Measurements from ENCODE around the gene SSH3.

DNA sequence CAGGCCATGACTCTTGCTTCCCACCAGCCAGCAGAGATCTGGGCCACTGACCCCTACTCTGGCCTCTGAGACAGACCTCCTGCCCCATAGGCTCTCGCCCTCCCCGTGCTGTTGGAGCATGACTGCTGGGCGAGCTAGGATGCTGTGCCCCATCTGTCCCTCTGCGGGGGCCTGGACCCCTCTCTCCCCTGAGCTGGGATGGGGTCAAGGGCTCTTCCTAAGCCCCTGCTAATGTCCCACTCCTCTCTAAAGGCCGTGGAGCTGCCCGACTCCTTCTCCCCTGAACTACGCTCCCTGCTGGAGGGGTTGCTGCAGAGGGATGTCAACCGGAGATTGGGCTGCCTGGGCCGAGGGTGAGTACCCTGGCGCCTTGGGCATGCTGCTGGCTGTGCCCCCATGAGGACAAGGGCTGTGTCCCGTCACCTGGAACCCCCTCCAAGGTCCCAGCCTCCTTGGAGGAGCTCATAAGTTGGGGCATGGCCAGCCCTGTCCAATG is 20.4 kb upstream of the SSH3 start:
- TF ChIP-seq, protein P1, sequence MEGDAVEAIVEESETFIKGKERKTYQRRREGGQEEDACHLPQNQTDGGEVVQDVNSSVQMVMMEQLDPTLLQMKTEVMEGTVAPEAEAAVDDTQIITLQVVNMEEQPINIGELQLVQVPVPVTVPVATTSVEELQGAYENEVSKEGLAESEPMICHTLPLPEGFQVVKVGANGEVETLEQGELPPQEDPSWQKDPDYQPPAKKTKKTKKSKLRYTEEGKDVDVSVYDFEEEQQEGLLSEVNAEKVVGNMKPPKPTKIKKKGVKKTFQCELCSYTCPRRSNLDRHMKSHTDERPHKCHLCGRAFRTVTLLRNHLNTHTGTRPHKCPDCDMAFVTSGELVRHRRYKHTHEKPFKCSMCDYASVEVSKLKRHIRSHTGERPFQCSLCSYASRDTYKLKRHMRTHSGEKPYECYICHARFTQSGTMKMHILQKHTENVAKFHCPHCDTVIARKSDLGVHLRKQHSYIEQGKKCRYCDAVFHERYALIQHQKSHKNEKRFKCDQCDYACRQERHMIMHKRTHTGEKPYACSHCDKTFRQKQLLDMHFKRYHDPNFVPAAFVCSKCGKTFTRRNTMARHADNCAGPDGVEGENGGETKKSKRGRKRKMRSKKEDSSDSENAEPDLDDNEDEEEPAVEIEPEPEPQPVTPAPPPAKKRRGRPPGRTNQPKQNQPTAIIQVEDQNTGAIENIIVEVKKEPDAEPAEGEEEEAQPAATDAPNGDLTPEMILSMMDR (conservative IDR thresholded peaks at IDR 0.05 in 1 of 2, IDR thresholded peaks at IDR 0.05 in 1 of 2; ENCODE audit: low read depth in 1 of 2, low read length in 2 of 2): no peak
- TF ChIP-seq EZH2 (IDR thresholded peaks at IDR 0.05; ENCODE audit: low read length, missing control alignments): no peak

Measured in fibroblast of lung (primary cell).